Natural killer cell (primary cell): ENCODE measurements around the gene FHOD3. TPM values are rescaled to one million over a fixed set of nuclear protein-coding genes. Genes with fewer than 3 reads are reported as not detected.

Experiments used
- ATAC-seq, 3 donors: fragments of 150-1000 bp in 2 of 3; fragments of 200-7000 bp in 1 of 3; cut with Tn5 transposase; 1 replicate in 1 of 3; 2 replicates in 2 of 3; pipeline ENCODE4 v1.10.0; 2021; ENCODE audit warnings: mild to moderate bottlenecking in 2 of 3, moderate library complexity in 2 of 3
- DNase-seq, 2 donors: peaks; one replicate each; pipeline versions ENCODE4 v3.0.0 to v3.0.0-alpha.2; 2013 to 2021; ENCODE audit warnings: mixed read lengths in 1 of 2
- H3K27ac ChIP-seq: one replicate; pipeline ENCODE4 v1.5.1; 2013; ENCODE audit warnings: mild to moderate bottlenecking, low read length
- H3K27me3 ChIP-seq: one replicate; pipeline ENCODE4 v1.6.1; 2013; ENCODE audit warnings: low read length; ENCODE audit not compliant: control insufficient read depth, insufficient read depth
- H3K36me3 ChIP-seq: one replicate; pipeline ENCODE4 v1.6.1; 2013; ENCODE audit warnings: low read length; ENCODE audit not compliant: control insufficient read depth, insufficient read depth
- H3K4me1 ChIP-seq: one replicate; pipeline ENCODE4 v1.6.1; 2013; ENCODE audit warnings: low read length; ENCODE audit not compliant: control insufficient read depth, insufficient read depth
- H3K4me3 ChIP-seq: one replicate; pipeline ENCODE4 v1.5.1; 2013; ENCODE audit warnings: low read length
- H3K9me3 ChIP-seq: one replicate; pipeline ENCODE4 v1.6.1; 2013; ENCODE audit warnings: low read length; ENCODE audit not compliant: control insufficient read depth, insufficient read depth
- H3K27ac Mint-ChIP-seq, 2 donors: one replicate each; pipeline ENCODE4 v1.8.0; 2022; ENCODE audit warnings: mild to moderate bottlenecking in 2 of 2, mixed read lengths in 2 of 2, moderate library complexity in 1 of 2
- H3K27me3 Mint-ChIP-seq, 2 donors: one replicate each; pipeline ENCODE4 v1.8.0; 2022; ENCODE audit warnings: low read depth in 2 of 2, mixed read lengths in 2 of 2
- H3K36me3 Mint-ChIP-seq: one replicate; pipeline ENCODE4 v1.8.0; 2022; ENCODE audit warnings: mixed read lengths
- H3K4me1 Mint-ChIP-seq, 2 donors: one replicate each; pipeline ENCODE4 v1.8.0; 2022; ENCODE audit warnings: mixed read lengths in 2 of 2
- H3K4me3 Mint-ChIP-seq: one replicate; pipeline ENCODE4 v1.8.0; 2022; ENCODE audit warnings: mild to moderate bottlenecking, moderate library complexity, mixed read lengths
- H3K9me3 Mint-ChIP-seq, 2 donors: one replicate each; pipeline ENCODE4 v1.8.0; 2022; ENCODE audit warnings: mixed read lengths in 2 of 2
- CTCF ChIP-seq: fragments of 200-600 bp; IDR thresholded peaks from one replicate; pipeline ENCODE4 v1.8.0; 2022; ENCODE audit warnings: antibody characterized with exemption
- WGBS: methylation state at CpG from one replicate; pipeline ENCODE4 v1.1.7; 2013; ENCODE audit warnings: missing lambda C conversion rate; ENCODE audit not compliant: insufficient coverage; 5-methylcytosine and 5-hydroxymethylcytosine counted together
- intact Hi-C: fragments of 100-400 bp; cut with micrococcal nuclease; formaldehyde crosslinking; loops from one replicate; pipeline ENCODE4 v1.14.2; 2022
- total RNA-seq, 4 donors: library from RNA; stranded (reverse); fragments of 120-200 nt in 1 of 4; gene quantifications; one replicate each; pipeline versions ENCODE4 v1.2.3 to v1.2.4, GENCODE V29; 2013 to 2022

Gene FHOD3
- total RNA-seq, 3 donors from 2014 or later (not counting 1 experiment from before 2014, with no cell fraction given) = not detected

GRCh38 chr18:36372903-36373311 is 75.4 kb downstream of the FHOD3 start:
- no peak for ATAC-seq
- no peaks in the 10 kb centered on the region for H3K4me1 Mint-ChIP-seq

GRCh38 chr18:36374262-36374661 is 76.7 kb downstream of the FHOD3 start:
- intact Hi-C loops = no loop called here
- no peak overlapping the region for H3K27ac Mint-ChIP-seq
- Histone ChIP-seq H3K27me3 (no peaks in the 10 kb centered on the region), H3K9me3 (no peaks in the 10 kb centered on the region), H3K4me3 (no peak overlapping the region), H3K36me3 (no peaks in the 10 kb centered on the region), H3K4me1 (no peaks in the 10 kb centered on the region), H3K27ac (no peak overlapping the region)
- peaks cover 23 to 45% of the 10 kb centered on the region in 2 donors for H3K27me3 Mint-ChIP-seq
- WGBS = 80% methylated on average over 1 of the region's 3 CpGs
- ATAC-seq (no peak), DNase-seq (no peak)
- no peaks in the 10 kb centered on the region for H3K4me1 Mint-ChIP-seq
- TF ChIP-seq CTCF = no peak
- no peak overlapping the region for H3K4me3 Mint-ChIP-seq
- H3K36me3 Mint-ChIP-seq = no peaks in the 10 kb centered on the region
- no peaks in the 10 kb centered on the region for H3K9me3 Mint-ChIP-seq

More at GRCh38 chr18:36372903-36373311, 75.4 kb downstream of the FHOD3 start:
- no peaks in the 10 kb centered on the region for H3K36me3 Mint-ChIP-seq
- intact Hi-C loops = no loop called here
- H3K27ac Mint-ChIP-seq = no peak overlapping the region
- TF ChIP-seq CTCF = no peak
- H3K4me3 Mint-ChIP-seq = no peak overlapping the region
- H3K4me1 ChIP-seq = no peaks in the 10 kb centered on the region
- H3K27ac ChIP-seq = no peak overlapping the region
- no peak for DNase-seq
- no peaks in the 10 kb centered on the region for H3K36me3 ChIP-seq
- no peaks in the 10 kb centered on the region for H3K27me3 ChIP-seq
- no peaks in the 10 kb centered on the region for H3K9me3 ChIP-seq
- peaks cover 22 to 41% of the 10 kb centered on the region in 2 donors for H3K27me3 Mint-ChIP-seq
- no peaks in the 10 kb centered on the region for H3K9me3 Mint-ChIP-seq
- no peak overlapping the region for H3K4me3 ChIP-seq
- WGBS = 2% methylated on average over 5 of the region's 5 CpGs

- 96% methylated on average over 3 of the region's 5 CpGs for WGBS
These were observed 77.6 kb downstream of the FHOD3 start for GRCh38 chr18:36375118-36375517.

More at GRCh38 chr18:36375118-36375517, 77.6 kb downstream of the FHOD3 start:
- DNase-seq = no peak
- ATAC-seq = no peak
- no peaks in the 10 kb centered on the region for H3K4me1 ChIP-seq
- H3K36me3 ChIP-seq = no peaks in the 10 kb centered on the region
- H3K27ac ChIP-seq = no peak overlapping the region
- Mint-ChIP-seq H3K27me3 (peaks cover 23 to 45% of the 10 kb centered on the region in 2 donors), H3K4me3 (no peak overlapping the region), H3K36me3 (no peaks in the 10 kb centered on the region), H3K27ac (no peak overlapping the region), H3K9me3 (no peaks in the 10 kb centered on the region), H3K4me1 (no peaks in the 10 kb centered on the region)
- no peaks in the 10 kb centered on the region for H3K27me3 ChIP-seq
- intact Hi-C loops = no loop called here
- no peaks in the 10 kb centered on the region for H3K9me3 ChIP-seq
- H3K4me3 ChIP-seq = no peak overlapping the region
- no peak for TF ChIP-seq CTCF
